Measurements from ENCODE around the gene PHF19.

The PHF19 gene

DNA sequence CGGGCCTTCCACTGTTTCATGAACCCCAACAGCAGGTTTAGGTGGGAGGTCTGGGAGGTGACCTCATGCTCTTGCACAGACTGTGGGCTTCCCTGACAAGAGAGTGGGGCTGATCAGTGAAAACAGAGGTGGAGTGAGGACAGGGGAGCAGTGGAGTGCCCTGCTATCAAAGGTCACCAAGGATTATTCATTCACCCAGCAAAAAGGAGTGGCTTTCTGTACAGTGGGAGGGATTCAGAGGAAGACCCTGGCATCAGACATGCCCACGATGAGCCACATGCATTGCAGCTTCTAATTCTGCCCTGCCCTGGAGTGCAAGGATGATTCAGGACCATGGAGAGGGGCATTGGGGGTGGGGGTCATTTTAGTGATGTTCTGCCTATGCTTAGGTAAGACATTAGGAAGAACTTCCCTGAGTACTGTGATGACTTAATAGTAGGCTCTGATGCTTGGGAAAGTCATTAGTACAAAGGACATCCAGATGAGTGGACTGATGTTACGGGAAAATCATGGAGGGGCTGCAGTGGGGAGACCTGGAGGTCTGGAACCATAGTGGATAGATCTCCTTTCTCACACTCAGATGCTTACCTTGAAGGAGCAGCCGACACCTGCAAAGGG is 36.8 kb upstream of the PHF19 start:
- peak; percentile 62 for DNase-seq

DNA sequence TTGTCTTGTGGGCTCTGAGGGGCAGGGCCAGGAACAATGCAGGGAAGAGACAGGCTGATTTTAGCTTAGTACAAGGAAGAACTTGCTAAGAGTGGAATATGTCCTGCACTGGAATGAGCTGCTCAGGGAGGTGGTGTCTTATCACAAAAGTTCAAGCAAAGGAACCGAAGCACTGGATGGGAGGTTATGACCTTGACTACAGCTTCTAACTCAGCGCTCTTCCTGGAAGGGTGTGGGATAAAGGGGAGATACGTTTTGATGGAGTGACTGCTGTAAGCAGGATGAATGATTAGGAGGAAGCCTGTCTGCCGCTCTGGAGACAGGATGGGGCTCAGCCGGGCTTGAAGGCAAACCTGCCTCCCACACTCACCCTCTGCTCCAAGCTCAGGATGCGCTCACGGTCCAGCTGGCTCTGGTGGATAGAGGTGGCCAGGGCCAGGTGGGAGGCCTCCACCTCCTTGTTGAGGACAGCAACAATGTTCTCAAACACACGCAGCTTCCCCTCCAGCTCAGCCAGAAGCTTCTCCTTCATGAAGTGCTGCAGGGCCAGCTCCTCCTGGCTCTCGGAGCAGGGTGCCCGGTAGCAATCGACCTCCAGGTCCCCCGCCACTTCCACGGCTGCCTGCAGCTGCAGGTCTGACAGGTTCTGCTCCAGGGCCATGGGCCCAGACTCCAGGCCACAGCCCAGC is 36.1 kb upstream of the PHF19 start:
- no peak for DNase-seq

DNA sequence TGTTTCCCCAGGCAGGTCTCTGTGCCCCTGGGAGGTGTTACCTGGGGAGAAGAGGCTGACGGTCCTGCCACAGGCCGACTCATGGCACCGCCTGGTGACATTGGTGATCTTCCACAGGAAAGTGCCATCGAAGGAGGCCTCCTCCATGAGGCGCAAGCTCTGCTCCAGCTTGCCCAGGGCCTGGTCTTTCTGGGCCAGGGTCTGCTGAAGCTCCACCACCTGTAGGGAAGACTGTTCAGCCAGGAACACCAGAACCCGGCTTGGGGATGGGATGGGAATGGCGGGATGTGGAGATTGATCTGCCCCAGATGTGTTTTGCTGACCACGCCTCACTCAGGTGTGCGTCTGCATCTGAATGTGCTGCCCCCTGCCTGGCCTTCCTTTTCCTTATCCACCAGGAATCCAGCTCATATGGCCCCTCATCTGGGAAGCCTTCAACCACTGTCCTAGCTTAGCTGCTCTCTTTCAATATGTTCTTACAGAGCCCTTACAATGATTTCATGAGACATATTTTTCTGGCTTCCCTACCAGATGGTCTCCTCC is 34.4 kb upstream of the PHF19 start:
- no peak for DNase-seq

GRCh38 chr9:120910643-120911042 is 33.7 kb upstream of the PHF19 start:
- DNase-seq, result no peak

DNA sequence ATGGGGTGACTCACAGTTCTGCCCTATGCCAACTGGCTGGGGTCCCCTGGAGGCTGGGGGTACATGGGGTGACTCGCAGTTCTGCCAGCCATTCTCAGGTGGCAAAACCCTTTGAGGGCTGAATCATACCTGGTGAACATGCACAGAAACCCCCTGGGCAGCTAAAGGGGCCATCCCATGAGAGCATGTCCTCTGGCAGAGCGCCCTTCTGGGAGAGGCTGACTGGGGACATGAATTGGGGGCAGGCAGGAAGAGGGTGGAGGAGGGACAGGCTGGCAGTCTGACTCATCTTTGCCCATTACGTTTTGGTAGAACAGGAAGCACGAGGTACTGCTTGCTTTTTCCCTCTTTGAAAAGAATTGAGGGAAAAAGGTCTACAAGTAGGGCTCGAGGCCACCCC is 32.9 kb upstream of the PHF19 start:
- DNase-seq, result peak; percentile 58

GRCh38 chr9:120905315-120906164 is 28.6 kb upstream of the PHF19 start:
- no peak for DNase-seq

DNA sequence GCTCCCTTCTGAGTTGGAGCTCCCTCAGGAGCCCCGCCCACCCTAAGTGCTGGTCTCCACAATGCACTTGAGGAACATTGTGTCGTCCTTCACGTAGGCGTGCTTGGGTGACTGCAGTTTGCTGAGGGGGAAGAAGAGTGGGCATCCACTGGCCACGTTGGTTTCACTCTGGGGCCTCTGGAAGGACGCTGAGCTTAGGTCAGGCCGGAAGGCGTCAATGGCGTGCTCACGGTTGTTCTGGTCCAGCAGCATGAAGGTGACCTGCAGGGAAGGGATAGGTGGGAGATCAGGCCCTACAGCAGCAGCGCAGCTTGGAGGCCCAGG is 28.0 kb upstream of the PHF19 start:
- no peak for DNase-seq

- no peak for DNase-seq
Measured at GRCh38 chr9:120904061-120904977, 27.3 kb upstream of the PHF19 start.

DNA sequence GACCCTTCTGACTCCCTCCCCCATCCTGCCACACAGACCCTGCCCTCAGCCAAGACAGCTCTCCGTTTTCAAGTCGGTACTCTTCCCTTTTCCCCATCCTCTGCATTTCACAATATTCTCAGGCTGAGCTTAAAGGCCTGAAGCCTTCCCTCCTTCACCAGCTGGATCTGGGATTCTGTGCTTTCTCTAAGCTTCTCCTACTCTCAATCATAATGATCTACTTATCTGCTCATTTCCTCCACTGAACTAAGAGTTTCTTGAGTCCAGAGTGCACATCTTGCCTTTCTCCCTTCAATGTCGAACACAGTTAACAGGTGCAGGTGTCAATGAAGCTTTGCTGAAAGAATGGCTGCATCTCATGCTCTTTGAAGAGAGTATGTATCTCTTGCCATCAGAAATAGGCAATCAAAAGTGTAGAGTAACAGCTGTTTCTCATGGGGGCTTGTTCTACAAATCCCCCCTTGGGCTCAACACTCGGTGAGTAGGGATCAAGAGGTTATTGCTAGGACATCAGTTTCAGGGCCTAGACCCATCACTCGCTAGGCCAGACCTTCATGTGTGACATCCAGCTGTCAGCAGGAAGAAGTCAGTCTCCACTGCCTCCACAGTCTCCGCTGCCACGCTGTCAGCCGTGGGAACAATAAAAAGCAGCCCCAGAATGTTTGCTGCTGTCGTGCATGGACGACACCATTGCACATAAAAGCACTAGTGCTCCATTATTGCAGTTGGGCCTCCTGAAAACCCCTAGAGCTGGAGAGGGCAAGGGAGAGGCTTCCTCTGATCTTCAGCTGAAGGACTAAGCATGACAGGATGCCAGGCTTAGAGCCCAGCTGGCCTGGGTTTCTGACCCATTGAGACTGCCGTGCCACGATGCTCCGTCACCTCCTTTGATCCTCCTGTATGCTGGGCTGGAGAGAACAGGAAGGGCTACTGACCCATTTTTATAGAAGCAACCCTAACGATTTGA is 25.9 kb upstream of the PHF19 start:
- DNase-seq, result no peak

GRCh38 chr9:120901755-120902568 is 25.0 kb upstream of the PHF19 start:
- no peak for DNase-seq

DNA sequence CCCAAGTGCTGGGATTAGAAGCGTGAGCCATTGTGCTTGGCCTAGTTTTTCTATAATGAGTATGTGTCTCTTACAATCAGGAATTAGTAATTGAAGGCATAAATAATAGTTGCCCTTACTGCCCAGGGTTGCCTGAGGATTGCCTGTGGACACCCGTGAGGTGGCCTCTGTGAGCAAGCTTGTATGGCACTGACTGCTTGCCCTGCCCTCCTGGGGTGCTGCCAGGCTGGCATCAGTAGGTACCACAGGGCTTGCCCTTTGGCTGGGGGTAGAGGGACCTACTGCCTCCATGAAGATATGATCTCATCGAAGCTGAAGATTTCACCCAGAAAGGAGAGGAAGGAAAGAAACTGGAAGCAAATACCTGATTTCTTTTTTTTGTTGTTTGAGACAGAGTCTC is 23.8 kb upstream of the PHF19 start:
- DNase-seq, result no peak

GRCh38 chr9:120899490-120900068 is 22.6 kb upstream of the PHF19 start:
- DNase-seq, result no peak

GRCh38 chr9:120898396-120898795 is 21.4 kb upstream of the PHF19 start:
- DNase-seq, result no peak

DNA sequence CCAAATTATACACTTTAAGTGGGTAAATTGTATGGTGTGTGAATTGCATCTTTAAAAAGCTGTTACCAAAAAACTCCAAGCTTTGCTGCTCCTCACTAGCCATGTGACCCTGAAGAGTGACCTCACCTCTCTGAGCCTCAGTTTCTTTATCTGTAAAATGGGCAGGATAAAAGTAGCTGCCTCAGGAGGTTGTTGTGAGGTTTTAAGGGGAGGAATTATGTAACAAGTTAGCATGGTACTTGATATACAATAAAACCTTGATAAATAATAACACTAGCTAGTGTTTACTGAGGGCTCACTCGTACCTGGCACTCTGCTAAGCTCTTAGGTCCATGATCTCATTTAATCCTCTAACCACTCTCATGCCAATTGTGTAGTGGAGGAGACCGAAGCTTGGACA is 19.0 kb upstream of the PHF19 start:
- DNase-seq, result no peak

- DNase-seq, result no peak
Measured at GRCh38 chr9:120894321-120895148, 17.5 kb upstream of the PHF19 start.

DNA sequence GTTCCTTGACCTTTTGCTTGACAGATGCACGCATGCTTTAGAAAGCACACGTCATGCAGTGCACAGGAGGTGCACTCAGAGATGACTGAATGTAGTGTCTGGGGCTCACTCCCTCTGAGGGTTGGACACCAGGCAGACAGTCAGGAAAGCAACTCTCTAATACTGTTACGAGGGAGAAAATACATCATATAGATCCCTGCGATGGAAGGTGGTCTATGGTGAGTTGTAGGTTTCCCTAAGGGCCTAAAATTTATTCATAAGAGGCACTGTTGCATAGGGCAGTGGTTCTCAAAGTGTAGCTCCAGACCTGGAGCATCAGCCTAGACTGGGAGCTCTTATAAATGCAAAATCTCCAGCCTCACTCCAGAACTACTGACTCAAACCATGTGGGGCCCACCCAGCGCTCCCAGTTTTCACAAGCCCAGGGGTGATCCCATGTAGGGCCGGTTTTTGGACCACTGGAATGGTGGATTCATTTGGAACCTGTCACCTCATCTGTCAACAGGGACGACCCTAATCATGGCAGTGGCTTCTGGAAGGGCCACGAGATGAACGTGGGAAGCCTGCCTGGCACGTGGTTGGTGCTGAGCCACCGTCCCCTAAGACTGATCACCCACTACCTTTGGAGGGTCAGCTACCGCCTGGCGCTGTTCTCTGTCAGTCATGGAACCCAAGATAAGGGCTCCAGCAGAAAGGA is 16.8 kb upstream of the PHF19 start:
- DNase-seq, result no peak

DNA sequence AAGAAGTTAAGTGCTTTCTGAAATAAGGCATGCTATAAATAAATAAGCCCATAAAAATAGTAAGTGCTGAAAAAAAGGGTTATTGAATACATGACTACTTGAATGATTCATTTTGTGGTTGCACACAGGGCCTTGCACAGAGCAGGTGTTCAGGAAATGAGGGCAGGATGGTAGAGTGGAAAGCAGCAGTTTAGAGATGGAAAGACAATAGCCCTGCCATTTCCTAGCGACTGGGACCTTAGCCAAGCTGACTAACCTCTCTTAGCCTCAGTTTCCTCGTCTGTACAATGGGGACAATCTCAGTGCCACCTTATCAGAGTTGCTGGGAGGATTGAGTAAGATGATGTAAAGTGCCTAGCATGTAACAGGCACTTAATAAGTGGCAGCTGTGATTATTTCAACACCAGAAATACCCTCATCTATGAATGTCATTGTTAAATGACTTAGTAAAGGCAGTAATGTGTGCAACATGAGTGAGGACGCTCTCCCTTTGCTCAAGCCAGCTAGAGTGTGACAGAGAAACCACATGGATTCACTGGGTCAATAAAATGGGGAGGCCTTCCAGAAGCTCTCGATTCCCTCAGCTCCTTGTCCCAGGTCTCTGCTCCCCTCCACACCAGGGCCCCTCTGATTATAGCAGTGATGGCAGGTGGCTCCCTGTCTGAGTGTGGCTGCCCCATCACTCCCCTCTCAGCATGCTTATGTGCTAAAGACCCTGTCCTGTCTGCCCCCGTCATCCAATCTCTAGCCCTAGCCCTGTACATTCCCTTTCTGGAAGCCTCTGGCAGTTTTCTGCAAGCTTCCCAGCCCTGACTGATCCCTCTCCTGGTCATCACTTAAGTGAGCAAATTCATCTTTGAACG is 16.0 kb upstream of the PHF19 start:
- DNase-seq, result peak; percentile 69

All from activated CD4-positive, alpha-beta T cell treated with anti-CD3 and anti-CD28 coated beads for 48 hours (primary cell).